Upper lobe of left lung (tissue), 6 donors: Measurements from ENCODE around the gene ARMH2. TPM values are rescaled to one million over a fixed set of nuclear protein-coding genes. Genes with fewer than 3 reads are reported as not detected.

Experiments used
- ATAC-seq, 2 donors: fragments of 200-7000 bp; cut with Tn5 transposase; one replicate each; pipeline ENCODE4 v1.9.1; 2022; ENCODE audit warnings: mild to moderate bottlenecking in 2 of 2, moderate library complexity in 2 of 2; ENCODE audit not compliant: low FRiP score in 2 of 2
- DNase-seq, 2 donors: peaks; one replicate each; pipeline ENCODE4 v3.0.0-alpha.2; 2019 to 2020
- H3K27ac ChIP-seq, 4 donors: fragments of 200-600 bp; sonication (generic); one replicate each; pipeline ENCODE4 v1.5.1; 2016 to 2019
- H3K27me3 ChIP-seq, 4 donors: fragments of 200-600 bp; sonication (generic); one replicate each; pipeline ENCODE4 v1.5.1; 2017 to 2019
- H3K36me3 ChIP-seq, 4 donors: fragments of 200-600 bp; sonication (generic); one replicate each; pipeline ENCODE4 v1.5.1; 2016 to 2019
- H3K4me1 ChIP-seq, 4 donors: fragments of 200-600 bp; sonication (generic); one replicate each; pipeline ENCODE4 v1.5.1; 2018 to 2019
- H3K4me3 ChIP-seq, 4 donors: fragments of 200-600 bp; sonication (generic); one replicate each; pipeline ENCODE4 v1.5.1; 2017 to 2019; ENCODE audit warnings: mild to moderate bottlenecking in 2 of 4, moderate library complexity in 1 of 4
- H3K9me3 ChIP-seq, 4 donors: fragments of 200-600 bp; sonication (generic); one replicate each; pipeline ENCODE4 v1.5.1; 2018 to 2019
- EP300 ChIP-seq, 4 donors: sonication (generic); formaldehyde crosslinking; IDR thresholded peaks; one replicate each; pipeline ENCODE4 v1.5.1; 2017; ENCODE audit warnings: antibody characterized with exemption in 4 of 4, control low read depth in 2 of 4
- POLR2A ChIP-seq, 4 donors: fragments of 450-650 bp; IDR thresholded peaks; one replicate each; pipeline ENCODE4 v1.5.1; 2016 to 2017; ENCODE audit warnings: antibody characterized with exemption in 4 of 4, mild to moderate bottlenecking in 2 of 4
- POLR2AphosphoS5 ChIP-seq, 2 donors: sonication (generic); formaldehyde crosslinking; IDR thresholded peaks; one replicate each; pipeline ENCODE4 v1.5.1; 2017; ENCODE audit warnings: antibody characterized with exemption in 2 of 2
- WGBS, 2 donors: methylation state at CpG; one replicate each; pipeline ENCODE4 v1.1.5; 2017 to 2018; 5-methylcytosine and 5-hydroxymethylcytosine counted together
- total RNA-seq, 6 donors: library from RNA; depleted of rRNA in 4 of 6; stranded (reverse); fragments of >200 nt in 4 of 6; gene quantifications; one replicate each; pipeline versions ENCODE4 v1.1.0 to v1.2.1, GENCODE V29; 2016 to 2021
- TF ChIP-seq, protein P1 (sequence below), 6 experiments: fragments of 450-650 bp in 4 of 6; fragments of 200-600 bp in 2 of 6; sonication (generic) in 2 of 6; IDR thresholded peaks; one replicate each; pipeline ENCODE4 v1.5.1; 2016 to 2019; ENCODE audit warnings: antibody characterized with exemption in 6 of 6
- donor health status: DM: no; HTN: no; CAD: no; lungs with moderate emphysema.
- donor health status: DM: no; HTN: yes; CAD: no; lungs with severe emphysema.

Gene ARMH2
- total RNA-seq, 6 donors from 2014 or later: 0.76 to 2.4 (median 1.7) TPM; not detected in 3

DNA sequence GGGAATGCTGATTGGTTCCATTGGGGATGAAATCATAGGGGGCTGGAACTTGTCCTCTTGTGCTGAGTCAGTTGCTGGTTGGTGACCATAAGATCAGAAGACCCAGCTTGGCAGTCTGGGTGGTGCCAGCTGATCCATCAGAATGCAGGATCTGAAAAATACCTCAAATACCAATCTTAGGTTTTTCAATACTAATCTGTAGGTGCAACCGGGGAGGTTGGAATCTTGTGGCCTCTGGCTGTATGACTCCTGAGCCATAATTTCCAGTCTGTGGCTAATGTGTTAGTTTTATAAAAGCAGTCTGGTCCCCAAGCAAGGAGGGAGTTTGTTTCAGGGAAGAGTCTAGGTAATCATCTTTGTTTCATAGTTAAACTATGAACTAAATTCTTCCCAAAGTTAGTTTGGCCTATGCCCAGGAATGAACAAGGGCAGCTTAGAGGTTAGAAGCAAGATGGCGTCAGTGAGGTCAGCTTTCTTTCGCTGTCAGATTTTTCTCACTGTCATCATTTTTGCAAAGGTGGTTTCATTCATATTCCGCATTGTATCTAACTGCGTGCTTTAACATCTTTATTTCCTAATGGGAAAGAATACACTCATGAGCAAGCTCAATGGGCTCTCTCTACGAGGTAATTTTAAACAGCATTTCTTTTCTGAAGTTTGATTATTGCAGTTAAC, 2.0 kb downstream of the ARMH2 start:
- no peak for DNase-seq

DNA sequence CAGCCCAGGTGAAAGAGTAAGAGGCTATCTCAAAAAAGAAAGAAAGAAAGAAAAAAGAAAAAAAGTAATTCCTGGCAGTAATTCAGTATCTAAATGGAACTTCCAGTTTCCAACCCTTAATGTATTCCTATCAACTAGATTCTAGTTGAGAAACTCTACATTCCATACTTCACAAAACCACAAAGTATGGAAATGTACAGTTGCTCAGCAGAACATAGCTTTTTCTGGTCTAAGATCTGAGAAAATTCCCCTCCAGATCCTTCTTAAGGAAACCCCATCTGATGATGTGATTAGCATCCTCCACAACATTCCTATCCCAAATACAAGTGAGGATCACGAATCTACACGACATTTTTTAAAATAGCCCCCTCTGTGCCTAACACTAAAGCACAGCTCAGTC, 3.6 kb downstream of the ARMH2 start:
- ATAC-seq (no peak), DNase-seq (no peak)
- 76 to 88% methylated on average over 2 of the region's 2 CpGs for WGBS, 2 donors
- no peaks in the 10 kb centered on the region for H3K4me1 ChIP-seq
- no peak overlapping the region for H3K4me3 ChIP-seq
- no peaks in the 10 kb centered on the region for H3K27me3 ChIP-seq
- no peak for TF ChIP-seq EP300 (IDR thresholded peaks at IDR 0.05)
- TF ChIP-seq POLR2A (IDR thresholded peaks at IDR 0.05): no peak
- H3K36me3 ChIP-seq: no peaks in the 10 kb centered on the region
- no peaks in the 10 kb centered on the region for H3K9me3 ChIP-seq
- H3K27ac ChIP-seq: no peak overlapping the region

More for the DNA sequence above, 2.0 kb downstream of the ARMH2 start:
- WGBS, 2 donors: 93 to 94% methylated on average over 6 of the region's 6 CpGs
- no peaks in the 10 kb centered on the region for H3K9me3 ChIP-seq
- H3K27me3 ChIP-seq: no peaks in the 10 kb centered on the region
- no peak overlapping the region for H3K27ac ChIP-seq
- no peaks in the 10 kb centered on the region for H3K4me1 ChIP-seq
- H3K4me3 ChIP-seq: no peak overlapping the region
- TF ChIP-seq POLR2AphosphoS5 (IDR thresholded peaks at IDR 0.05) (no peak), POLR2A (IDR thresholded peaks at IDR 0.05) (no peak), EP300 (IDR thresholded peaks at IDR 0.05) (no peak)
- TF ChIP-seq, protein P1, sequence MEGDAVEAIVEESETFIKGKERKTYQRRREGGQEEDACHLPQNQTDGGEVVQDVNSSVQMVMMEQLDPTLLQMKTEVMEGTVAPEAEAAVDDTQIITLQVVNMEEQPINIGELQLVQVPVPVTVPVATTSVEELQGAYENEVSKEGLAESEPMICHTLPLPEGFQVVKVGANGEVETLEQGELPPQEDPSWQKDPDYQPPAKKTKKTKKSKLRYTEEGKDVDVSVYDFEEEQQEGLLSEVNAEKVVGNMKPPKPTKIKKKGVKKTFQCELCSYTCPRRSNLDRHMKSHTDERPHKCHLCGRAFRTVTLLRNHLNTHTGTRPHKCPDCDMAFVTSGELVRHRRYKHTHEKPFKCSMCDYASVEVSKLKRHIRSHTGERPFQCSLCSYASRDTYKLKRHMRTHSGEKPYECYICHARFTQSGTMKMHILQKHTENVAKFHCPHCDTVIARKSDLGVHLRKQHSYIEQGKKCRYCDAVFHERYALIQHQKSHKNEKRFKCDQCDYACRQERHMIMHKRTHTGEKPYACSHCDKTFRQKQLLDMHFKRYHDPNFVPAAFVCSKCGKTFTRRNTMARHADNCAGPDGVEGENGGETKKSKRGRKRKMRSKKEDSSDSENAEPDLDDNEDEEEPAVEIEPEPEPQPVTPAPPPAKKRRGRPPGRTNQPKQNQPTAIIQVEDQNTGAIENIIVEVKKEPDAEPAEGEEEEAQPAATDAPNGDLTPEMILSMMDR (IDR thresholded peaks at IDR 0.05): no peak
- no peak for ATAC-seq
- no peaks in the 10 kb centered on the region for H3K36me3 ChIP-seq

DNA sequence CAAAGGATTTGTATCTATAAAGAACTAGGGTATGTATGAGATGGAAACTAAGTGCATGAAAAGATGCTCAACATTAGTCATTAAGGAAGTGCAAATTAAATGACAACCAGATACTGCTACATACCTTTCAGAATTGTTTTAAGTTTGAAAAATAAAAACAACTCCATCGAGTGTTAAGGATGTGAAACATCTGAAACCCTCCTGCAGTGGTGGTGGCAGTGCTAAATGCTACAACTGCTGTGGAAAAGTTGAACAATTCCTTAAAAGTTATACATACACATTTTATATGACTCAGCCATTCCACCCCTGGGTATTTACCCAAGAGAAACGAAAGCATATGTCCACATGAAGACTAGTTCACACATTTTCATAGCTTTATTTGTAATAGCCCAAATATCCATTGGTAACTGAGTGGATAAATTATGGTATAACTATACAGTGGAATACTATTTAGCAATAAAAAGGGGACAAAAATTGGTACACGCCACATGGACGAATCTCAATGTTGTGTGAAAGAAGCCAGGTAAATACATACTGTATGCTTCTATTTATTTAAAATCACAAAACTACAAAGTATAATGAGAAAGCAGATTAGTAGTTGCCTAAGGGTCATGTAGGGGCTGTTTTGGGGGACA, 10.6 kb downstream of the ARMH2 start:
- Histone ChIP-seq H3K9me3 (no peaks in the 10 kb centered on the region), H3K27me3 (no peaks in the 10 kb centered on the region), H3K4me3 (no peak overlapping the region), H3K4me1 (no peaks in the 10 kb centered on the region), H3K27ac (no peak overlapping the region), H3K36me3 (peaks cover 0 to 32% (median 11%) of the 10 kb centered on the region in 4 donors)
- ATAC-seq: no peak
- 94 to 96% methylated on average over 4 of the region's 4 CpGs for WGBS, 2 donors
- DNase-seq: no peak
- TF ChIP-seq POLR2A (IDR thresholded peaks at IDR 0.05) (no peak), EP300 (IDR thresholded peaks at IDR 0.05) (no peak), POLR2AphosphoS5 (IDR thresholded peaks at IDR 0.05) (no peak)
- TF ChIP-seq, protein P1 (IDR thresholded peaks at IDR 0.05): no peak

DNA sequence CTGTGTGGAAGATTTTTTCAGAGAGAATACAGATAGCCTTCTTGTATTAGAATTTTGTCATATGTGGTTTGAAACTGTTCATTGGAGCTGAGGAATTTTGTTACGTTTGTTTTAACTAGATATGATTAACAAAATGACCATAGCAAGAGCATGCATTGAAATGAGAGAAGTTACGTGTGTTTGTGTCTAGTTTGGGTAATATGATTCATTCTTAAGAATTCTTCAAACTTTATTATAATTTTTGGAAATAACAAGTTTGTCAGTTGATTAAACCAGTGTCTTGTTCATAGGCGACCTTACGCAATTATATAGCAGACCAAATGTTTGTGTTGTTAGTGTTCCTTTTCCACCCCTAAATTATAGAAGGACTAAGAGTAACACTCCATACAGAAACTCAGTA, 18.5 kb downstream of the ARMH2 start:
- Histone ChIP-seq H3K4me3 (no peak overlapping the region), H3K9me3 (no peaks in the 10 kb centered on the region), H3K27ac (no peak overlapping the region), H3K36me3 (peaks cover 0 to 36% (median 4%) of the 10 kb centered on the region in 4 donors), H3K27me3 (no peaks in the 10 kb centered on the region), H3K4me1 (peaks cover 9 to 15% (median 12%) of the 10 kb centered on the region in 4 donors)
- 95 to 96% methylated on average over 4 of the region's 4 CpGs for WGBS, 2 donors
- no peak for ATAC-seq
- no peak for TF ChIP-seq POLR2A (IDR thresholded peaks at IDR 0.05)
- TF ChIP-seq EP300 (IDR thresholded peaks at IDR 0.05): no peak
- no peak for TF ChIP-seq POLR2AphosphoS5 (IDR thresholded peaks at IDR 0.05)
- TF ChIP-seq, protein P1 (IDR thresholded peaks at IDR 0.05): no peak
- DNase-seq: no peak

DNA sequence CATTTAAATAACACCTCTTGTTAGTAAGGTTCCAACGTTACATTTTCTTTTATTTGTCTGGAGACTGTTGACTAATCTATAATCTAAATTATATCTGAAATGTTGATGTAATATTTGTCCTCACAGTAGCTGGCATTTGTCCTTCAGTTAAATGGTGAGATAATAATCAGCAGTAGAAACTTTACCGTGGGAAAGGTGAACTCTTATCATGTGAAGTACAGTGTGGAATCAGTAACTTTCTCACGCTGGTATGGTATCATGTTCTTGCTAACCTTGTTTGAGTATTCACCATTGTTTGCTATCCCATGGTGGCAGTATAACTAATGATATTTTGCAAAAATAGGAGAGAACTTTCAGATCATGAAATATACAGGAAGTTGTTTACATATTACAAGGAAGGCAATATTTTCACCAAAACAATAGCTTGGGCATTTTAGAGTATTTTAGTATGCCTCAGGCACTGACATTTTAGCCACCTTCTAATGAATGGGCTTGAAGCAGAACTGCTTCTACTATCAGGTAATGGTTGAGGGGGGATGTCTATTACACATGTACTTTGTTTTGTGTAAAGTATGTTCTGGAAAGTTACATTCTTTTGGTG, 19.2 kb downstream of the ARMH2 start:
- Histone ChIP-seq H3K27me3 (no peaks in the 10 kb centered on the region), H3K36me3 (peaks cover 0 to 32% (median 4%) of the 10 kb centered on the region in 4 donors), H3K9me3 (no peaks in the 10 kb centered on the region), H3K4me3 (no peak overlapping the region), H3K27ac (no peak overlapping the region), H3K4me1 (peaks cover 9 to 15% (median 12%) of the 10 kb centered on the region in 4 donors)
- WGBS, 2 donors: 41 to 54% methylated on average over 3 of the region's 3 CpGs
- TF ChIP-seq POLR2AphosphoS5 (IDR thresholded peaks at IDR 0.05): no peak
- no peak for DNase-seq
- no peak for ATAC-seq
